AG09309 (cell line): Measurements from ENCODE around the gene ITGA11.
A peak's percentile ranks its signal among the peaks of the same experiment; 100 is the strongest.

Experiments
- DNase-seq: peaks from one replicate; pipeline ENCODE4 v3.0.0-alpha.2; 2010; ENCODE audit warnings: low read depth
- H3K4me3 ChIP-seq: 2 replicates; pipeline ENCODE4 v1.5.1; 2011; ENCODE audit warnings: mild to moderate bottlenecking, low read depth, low read length, moderate library complexity; ENCODE audit not compliant: control insufficient read depth
- CTCF ChIP-seq: IDR thresholded peaks from 2 replicates; pipeline ENCODE4 v1.5.1; 2011; ENCODE audit warnings: mild to moderate bottlenecking, low read depth, low read length, inconsistent platforms; ENCODE audit not compliant: insufficient read depth, control insufficient read depth; ENCODE audit errors: missing control alignments

Gene ITGA11

GRCh38 chr15:68277603-68278344 lies 154.2 kb downstream of the ITGA11 start, which contains the start of gene FEM1B:
FEM1B (plus strand) TSS chr15:68277745; CDS start chr15:68278418, 673 bp downstream.
- peak; percentile 75 for DNase-seq
- no peak for TF ChIP-seq CTCF
- peak within 1 kb of the TSS; percentile 90 for H3K4me3 ChIP-seq

- H3K4me3 ChIP-seq, result peak overlapping the region; percentile 90
- no peak for TF ChIP-seq CTCF
- DNase-seq, result no peak
Measured at GRCh38 chr15:68277131-68277602, 154.8 kb downstream of the ITGA11 start.

- TF ChIP-seq CTCF, result no peak
- no peak for DNase-seq
- H3K4me3 ChIP-seq, result peak overlapping the region; percentile 90
Measured at GRCh38 chr15:68276668-68277067, 155.3 kb downstream of the ITGA11 start.

GRCh38 chr15:68275165-68275746 lies 156.7 kb downstream of the ITGA11 start:
- DNase-seq, result no peak
- TF ChIP-seq CTCF, result no peak
- H3K4me3 ChIP-seq, result no peak overlapping the region

GRCh38 chr15:68274201-68274848 lies 157.6 kb downstream of the ITGA11 start:
- TF ChIP-seq CTCF, result no peak
- no peak for DNase-seq
- no peak overlapping the region for H3K4me3 ChIP-seq

GRCh38 chr15:68272721-68273271 lies 159.2 kb downstream of the ITGA11 start:
- no peak for DNase-seq
- H3K4me3 ChIP-seq, result no peak overlapping the region
- no peak for TF ChIP-seq CTCF
